Activated naive CD4-positive, alpha-beta T cell treated with Interleukin-2 at 50 U/mL for 16 hours (primary cell): ENCODE results near the gene CEACAM19.
A peak's percentile ranks its signal among the peaks of the same experiment; 100 is the strongest.
"Not testable (repeated sequence)": the region's sequence is repeated elsewhere in the genome, so short reads cannot be mapped to it uniquely, and the experiment has no call there.

Source experiments
- DNase-seq: peaks from one replicate; pipeline ENCODE4 v3.0.0-alpha.2; 2020

Gene CEACAM19

DNA sequence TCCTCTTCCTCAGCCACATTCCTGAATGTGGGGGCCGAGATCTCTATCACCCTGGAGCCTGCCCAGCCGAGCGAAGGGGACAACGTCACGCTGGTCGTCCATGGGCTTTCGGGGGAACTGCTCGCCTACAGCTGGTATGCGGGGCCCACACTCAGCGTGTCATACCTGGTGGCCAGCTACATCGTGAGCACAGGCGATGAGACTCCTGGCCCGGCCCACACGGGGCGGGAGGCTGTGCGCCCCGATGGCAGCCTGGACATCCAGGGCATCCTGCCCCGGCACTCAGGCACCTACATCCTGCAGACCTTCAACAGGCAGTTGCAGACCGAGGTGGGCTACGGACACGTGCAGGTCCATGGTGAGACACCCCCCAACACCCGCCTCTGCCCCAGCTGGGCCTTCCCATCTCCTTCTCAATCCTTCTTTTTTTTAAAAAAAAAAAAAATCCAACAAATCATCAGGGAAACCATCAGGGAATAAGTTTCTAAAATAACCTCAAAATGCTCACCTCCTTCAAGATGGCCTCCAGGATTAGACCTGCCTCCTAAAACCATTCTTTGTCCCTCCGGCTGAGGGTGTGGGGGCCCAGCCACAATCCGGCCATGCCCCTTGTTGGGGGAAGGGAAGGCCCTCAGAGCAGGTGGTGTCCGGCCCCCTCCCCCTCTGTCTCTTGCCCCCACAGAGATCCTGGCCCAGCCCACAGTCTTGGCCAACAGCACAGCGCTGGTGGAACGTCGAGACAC is 32.2 kb downstream of the CEACAM19 start:
- DNase-seq = no peak

DNA sequence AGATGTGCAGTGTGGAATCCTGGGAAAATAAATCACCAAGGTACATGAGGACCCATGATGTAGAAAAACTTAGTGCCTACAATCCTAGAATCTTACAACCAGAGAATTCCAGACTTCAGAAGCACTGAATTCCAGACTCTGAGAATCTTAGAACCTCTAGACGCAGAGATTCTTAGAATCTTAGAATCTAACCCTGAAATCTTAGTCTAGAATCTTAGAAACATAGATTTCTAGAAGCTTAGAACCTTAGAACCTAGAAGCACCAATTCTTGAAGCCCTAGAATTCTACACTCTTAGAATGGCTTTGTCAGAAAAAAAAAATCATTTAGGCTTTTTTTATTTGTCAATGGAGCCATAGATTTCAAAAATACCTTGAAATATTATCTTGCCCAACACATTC is 33.7 kb downstream of the CEACAM19 start:
- no peak for DNase-seq

DNA sequence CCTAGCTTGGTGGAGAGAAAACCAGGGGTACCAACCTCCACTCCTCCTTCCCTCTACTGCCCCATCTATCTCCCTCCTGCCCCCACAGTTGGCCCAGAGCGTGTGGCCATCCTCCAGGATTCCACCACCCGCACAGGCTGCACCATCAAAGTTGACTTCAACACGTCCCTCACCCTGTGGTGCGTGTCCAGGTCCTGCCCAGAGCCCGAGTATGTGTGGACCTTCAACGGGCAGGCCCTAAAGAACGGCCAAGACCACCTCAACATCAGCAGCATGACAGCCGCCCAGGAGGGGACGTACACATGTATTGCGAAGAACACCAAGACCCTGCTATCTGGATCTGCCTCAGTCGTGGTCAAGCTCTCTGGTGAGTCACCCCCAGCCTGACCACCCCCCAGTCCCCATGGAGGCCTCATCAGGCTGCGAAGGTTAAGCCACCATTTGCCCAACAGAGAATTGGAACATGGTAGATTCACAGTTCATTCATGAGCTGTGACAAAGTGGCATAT is 34.3 kb downstream of the CEACAM19 start:
- no peak for DNase-seq

DNA sequence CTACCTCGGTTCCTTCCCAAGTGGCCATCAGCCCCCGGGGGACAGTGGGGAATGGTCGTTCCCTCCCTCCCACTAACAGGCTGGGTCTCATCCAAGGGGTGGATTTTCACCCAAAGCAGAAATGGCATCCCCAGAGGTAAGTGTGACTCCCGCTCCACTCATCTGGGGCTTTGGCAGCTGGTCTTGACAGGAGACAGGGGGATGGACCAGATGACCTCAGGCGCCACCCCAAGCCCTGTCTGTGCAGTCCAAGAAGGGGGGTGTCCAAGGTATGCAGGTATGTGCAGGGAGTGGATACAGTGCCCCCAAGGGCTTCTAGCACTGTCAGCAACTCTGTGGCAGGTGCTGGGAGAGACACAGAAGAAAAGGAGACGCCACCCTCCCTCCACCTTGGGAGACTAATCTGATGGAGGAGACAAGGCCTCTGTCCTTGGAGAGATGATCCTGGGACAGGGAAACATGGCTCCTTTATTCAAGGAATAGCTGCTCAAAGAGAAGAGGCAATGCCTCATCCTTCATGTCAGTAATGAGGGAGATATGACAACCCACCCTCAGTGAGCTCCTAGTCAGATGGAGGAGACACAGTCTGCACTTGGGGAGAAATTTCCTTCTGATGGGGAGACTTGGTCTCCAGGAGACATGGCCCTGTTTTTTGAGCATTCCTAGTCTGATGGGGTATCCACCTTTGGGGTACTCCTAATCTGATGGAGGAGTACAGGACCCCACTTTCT is 35.4 kb downstream of the CEACAM19 start:
- no peak for DNase-seq

DNA sequence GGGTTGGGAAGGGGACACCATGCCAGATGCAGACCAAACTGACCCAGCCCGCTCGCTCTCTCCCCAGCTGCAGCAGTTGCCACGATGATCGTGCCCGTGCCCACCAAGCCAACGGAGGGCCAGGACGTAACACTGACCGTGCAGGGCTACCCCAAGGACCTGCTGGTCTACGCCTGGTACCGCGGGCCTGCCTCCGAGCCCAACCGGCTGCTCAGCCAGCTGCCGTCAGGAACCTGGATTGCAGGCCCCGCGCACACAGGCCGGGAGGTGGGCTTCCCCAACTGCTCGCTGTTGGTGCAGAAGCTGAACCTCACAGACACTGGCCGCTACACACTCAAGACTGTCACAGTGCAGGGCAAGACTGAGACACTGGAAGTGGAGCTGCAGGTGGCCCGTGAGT is 36.5 kb downstream of the CEACAM19 start:
- DNase-seq = no peak

DNA sequence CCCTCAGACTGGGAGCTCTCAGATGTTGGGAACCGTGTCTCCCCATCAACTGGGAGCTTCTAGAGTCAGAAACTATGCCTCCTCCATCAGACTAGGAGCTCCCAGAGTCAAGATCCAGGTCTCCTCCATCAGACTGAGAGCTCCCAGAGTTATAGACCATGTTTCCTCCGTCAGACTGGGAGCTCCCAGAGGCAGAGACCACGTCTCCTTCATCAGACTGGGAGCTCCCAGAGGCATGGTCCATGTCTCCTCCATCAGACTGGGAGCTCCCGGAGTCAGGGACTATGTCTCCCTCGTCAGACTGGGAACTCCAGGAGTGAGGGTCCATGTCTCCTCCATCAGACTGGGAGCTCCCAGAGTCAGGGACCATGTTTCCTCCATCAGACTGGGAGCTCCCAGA is 37.7 kb downstream of the CEACAM19 start:
- no peak for DNase-seq

DNA sequence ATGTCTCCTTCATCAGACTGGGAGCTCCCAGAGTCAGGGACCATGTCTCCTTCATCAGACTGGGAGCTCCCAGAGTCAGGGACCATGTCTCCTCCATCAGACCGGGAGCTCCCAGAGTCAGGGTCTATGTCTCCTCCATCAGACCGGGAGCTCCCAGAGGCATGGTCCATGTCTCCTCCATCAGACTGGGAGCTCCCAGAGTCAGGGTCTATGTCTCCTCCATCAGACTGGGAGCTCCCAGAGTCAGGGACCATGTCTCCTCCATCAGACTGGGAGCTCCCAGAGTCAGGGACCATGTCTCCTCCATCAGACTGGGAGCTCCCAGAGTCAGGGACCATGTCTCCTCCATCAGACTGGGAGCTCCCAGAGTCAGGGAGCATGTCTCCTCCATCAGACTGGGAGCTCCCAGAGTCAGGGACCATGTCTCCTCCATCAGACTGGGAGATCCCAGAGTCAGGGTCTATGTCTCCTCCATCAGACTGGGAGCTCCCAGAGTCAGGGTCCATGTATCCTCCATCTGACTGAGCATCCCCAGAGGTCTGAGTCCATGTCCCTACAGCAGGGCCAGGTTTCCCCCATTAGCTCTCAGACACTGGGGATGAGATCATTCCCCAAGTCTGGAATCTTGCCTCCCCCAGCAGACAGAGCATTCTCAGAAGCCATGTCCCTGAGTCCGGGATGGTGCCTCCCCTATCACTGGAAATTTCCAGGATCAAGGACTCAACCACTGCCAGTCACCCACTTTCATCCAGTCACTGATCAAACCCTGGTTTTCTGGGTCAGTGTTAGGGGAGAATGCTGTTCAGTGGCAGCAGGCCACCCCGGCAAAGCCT is 38.4 kb downstream of the CEACAM19 start:
- not testable (repeated sequence) for DNase-seq

DNA sequence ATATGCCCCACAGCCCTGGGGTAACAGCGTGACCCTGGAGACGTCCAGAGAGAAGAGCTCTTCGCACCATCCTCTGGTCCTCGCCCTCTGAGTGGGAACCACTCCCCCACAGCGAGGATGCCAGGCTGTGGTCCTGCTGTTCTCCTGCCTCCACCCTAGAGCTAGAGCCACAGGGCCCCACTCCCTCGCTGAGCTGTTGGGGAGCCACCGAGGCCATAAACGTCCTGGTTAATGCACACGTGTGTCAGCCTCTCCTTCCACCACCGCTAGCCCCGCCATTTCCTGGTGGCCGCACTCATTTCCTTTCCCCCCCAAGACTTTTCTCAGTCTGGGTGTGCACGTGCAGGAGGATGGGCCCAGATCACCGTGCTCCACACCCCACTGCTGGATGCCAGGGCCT is 39.2 kb downstream of the CEACAM19 start:
- DNase-seq = no peak

DNA sequence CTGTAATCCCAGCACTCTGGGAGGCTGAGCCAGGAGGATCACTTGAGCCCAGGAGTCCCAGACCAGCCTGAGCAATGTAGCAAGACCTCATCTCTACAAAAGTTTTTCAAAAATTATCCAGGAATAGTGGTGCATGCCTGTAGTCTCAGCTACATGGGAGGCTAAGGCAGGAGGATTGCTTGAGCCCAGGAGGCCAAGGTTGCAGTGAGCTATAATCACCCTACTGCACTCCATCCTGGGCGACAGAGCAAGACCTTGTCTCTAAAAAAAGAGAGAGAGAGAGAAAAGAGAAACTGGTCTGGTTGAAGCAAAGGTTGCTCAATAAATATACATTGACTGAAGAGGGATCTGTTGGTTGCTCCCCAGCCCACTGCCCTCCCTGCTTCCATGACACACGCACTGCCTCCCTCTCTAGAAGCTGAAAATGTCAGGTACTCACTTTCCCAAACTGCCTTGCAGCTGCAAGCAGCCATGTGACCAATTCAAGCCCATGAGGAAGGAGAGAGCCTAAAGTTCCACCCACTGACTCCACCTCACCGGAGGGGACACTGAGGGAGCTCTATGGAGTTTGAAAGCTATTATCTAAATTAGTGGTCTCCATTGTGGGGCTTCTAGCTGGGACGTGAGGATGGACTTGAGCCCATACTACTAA is 41.7 kb downstream of the CEACAM19 start:
- no peak for DNase-seq

DNA sequence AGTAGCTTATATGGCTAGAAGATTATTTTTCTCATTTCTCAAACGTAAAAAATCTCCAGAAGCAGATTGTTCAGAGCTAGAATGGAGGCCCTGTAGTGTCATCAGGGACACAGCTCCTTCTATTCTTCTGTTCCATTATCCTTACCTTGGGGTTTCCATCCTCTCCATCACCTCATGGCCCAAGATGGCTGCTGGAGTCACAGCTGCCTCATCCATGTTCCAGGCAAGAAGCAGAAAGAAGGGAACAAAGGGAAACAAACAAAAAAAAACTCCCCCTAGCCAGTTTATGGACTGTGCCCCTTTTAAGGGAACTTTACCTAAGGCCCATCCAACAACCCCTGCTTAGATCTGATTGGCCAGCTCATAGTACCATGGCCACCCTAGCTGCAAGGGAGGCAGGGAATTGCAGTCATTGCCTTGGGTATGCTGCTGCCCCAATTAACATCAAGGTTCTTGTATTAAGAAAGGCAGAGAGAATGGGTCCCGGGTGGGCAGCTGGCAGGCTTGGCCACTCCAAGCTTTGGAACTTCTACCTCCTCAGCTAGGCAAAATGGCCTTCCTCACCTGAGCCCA is 43.4 kb downstream of the CEACAM19 start:
- DNase-seq = no peak

DNA sequence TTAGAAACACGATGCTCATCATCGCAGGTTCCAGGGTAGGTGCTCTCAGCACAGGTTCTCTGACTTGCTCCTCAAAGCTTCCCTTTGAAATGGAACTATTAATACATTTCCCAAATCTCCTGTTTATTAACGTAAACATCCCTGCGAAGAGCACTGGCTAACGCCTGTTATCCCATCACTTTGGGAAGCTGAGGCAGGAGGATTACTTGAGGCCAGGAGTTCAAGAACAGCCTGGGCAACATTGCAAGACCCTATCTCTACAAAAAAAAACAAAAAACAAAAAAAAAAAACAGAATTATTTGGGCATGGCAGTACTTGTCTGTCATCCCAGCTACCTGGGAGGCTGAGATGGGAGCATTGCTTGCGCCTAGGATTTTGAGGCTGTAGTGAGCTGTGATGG is 46.3 kb downstream of the CEACAM19 start:
- DNase-seq = no peak

DNA sequence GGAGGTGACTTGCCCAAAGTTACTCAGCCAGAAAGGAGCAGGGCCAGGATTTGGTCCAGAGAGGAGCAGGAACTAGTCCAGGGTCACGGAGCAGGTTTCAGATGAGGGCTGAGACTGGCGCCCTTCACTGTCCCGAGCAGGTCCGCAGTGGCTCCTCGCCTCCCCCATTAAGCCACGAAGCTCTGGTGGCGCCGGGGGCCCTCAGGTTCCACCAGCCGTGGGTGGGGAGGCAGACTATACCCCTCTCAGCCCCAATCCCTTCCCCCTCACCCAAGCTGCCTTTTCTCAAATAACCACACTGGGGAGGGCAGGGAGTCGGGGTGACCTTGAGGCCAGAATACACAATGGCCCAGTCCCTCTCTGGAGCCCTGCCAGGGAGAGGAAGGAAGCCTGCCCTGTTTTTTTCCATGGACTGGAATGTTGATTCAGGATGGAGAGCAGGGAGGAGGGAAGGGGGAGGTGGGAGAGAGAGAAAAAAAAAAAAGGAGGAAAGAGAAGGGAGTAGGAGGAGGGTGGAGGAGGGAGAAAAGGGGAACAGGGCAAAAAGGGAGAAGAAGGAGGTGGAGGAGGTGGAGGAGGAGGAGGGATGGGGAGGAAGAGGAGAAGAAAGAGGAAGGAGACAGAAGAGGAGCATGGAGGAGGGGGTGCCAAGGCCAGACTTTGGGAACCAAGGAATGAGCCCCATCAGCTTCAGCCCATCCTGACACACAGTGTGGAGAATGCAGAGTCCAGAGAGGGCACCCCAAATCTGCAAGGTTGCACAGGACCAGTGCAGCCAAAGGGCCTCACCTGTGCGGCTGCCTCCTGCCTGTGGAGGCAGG is 47.4 kb downstream of the CEACAM19 start:
- DNase-seq = no peak

DNA sequence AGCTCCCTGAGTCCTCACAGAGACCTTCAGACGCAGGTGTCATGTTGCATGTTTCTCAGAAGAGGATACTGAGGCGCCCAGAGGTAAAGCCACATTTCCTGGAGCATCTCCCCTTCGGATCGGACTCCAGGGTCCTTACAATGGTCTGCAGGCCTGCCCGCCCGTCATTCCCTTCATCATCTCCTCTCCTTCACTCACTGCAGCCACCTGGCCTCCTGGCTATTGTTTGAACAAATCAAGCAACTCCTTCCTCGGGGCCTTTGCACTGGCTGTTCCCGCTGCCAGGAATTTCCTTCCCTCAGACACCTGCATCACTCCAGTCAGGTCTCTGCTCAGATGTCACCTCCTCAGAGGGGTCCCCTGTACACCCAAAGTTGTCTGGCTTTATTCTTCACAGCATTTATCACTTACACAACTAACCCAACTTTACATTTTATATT is 48.0 kb downstream of the CEACAM19 start:
- no peak for DNase-seq

DNA sequence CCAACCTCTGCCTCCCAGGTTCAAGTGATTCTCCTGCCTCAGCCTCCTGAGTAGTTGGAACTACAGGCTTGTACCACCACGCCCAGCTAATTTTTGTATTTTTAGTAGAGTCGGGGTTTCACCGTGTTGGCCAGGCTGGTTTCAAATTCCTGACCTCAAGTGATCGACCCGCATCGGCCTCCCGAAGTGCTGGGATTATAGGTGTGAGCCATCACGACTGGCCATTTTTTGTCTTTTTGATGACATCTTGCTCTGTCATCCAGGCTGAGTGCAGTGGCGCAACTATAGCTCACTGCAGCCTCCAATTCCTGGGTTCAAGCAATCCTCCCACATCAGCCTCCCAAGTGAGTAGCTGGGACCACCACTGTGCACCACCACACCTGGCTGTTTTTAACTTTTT is 49.1 kb downstream of the CEACAM19 start:
- not testable (repeated sequence) for DNase-seq

DNA sequence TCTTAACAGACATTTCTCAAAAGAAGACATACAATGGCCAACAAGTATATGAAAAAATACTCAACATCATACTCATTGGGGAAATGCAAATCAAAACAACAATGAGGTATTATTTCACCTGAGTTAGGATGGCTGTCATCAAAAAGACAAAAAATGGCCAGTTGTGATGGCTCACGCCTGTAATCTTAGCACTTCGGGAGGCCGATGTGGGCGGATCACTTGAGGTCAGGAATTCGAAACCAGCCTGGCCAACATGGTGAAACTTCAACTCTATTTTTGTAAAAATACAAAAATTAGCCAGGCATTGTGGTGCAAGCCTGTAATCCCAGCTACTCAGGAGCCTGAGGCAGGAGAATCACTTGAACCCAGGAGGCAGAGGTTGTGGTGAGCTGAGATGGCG is 49.7 kb downstream of the CEACAM19 start:
- DNase-seq = no peak

DNA sequence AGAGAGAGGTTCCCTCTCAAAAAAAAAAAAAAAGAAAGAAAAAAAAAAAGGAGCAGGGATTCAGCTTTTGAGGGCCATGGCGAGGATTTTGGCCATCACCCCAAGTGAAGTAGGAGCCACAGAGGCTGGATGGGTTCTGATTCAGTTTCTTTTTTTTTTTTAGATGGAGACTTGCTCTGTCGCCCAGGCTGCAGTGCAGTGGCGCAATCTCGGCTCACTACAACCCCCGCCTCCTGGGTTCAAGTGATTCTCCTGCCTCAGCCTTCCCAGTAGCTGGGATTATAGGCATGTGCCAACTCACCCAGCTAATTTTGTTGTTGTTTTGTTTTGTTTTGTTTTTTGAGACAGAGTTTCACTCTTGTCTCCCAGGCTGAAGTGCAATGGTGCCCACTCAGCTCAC is 50.1 kb downstream of the CEACAM19 start:
- DNase-seq = not testable (repeated sequence)

DNA sequence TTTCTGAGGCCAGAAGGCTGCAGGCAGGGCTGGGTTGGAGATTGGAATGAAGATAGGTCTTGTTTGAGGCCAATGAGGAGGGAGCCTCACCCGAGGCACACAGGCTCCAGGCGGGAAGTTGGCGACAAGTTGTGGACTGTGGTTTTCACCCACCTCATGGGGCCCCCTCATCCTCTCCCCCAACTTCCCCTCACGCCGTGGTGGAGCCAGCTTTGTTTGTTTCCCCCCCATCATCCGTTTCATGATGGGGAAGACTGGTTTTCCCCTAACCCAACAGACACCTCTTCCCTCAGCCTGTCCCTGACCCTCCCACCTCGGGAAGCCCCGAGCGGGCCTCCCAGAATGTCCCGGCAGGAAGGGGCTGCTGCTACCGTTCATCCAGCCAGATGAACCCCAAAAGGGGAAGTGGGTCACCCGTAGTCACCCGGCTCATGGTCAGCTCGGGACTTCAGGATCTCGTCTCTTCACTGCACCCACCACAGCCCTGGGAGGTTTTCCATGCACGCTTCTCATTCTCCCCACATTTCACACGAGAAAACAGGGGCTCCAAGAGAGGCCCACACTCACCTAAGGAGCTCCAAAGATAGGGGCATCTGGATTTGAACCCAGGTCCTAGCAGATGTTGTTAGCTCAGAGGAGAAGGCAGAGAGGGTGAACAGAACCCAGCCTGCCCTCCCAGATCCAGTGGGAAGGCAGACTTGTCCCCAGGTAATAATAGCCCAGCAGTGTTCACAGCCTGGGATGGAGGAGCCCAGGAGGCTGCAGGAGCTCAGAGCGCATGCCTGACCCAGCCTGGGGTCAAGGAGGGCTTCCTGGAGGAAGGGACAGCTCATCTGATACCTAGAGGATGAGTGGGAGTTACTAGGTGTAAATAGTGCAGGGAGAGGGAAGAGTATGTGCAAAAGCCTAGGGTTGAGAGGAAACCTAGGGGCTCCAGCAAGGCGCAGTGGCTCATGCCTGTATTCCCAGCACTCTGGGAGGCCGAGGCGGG is 51.1 kb downstream of the CEACAM19 start:
- DNase-seq = no peak

DNA sequence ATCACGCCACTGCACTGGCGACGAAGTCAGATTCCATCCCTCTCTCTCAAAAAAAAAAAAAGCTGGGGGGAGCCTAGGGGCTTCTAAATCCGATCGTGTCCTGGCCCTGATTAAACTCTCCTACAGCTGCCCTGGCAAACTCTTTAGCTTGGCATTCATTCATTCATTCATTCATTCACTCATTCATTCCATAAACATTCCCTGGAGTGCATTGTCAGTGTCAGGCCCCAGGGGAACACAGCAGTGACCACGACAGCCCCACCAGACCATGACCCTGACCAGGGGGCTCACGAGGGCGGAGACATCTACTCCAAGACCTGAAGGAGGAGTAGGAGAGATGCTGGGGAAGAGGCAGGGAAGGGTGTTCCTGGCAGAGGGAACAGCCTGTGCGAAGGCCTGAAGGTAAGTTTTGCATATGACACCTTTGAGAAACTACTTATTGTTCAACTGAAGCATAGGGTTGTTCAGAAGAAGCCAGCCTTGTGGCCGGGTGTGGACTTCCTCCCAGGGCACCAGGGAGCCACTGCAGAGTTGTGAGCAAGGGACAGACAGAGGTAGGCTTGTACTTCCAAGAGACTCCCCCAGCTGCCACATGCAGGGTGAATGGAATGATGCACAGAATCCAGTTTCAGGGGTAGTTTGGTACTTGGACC is 52.1 kb downstream of the CEACAM19 start:
- no peak for DNase-seq

DNA sequence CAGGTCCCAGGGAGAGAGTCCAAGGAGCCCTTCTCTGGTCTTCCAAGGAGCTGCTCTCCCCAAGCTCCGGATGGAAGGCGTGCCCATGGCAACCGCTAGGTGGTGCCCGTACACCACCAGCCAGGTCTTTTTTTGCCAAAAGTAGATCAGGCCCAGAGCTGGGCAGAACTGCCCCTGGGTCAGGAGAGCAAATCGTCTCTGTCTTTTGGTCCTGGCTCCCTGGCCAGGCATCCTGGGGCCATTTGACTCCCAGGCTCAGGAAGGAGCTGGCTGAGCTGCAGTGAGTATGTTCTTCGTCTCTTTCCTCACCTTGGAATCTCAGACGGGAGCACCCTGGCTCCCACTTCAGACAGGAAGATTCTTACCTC is 52.7 kb downstream of the CEACAM19 start:
- peak; percentile 81 for DNase-seq

DNA sequence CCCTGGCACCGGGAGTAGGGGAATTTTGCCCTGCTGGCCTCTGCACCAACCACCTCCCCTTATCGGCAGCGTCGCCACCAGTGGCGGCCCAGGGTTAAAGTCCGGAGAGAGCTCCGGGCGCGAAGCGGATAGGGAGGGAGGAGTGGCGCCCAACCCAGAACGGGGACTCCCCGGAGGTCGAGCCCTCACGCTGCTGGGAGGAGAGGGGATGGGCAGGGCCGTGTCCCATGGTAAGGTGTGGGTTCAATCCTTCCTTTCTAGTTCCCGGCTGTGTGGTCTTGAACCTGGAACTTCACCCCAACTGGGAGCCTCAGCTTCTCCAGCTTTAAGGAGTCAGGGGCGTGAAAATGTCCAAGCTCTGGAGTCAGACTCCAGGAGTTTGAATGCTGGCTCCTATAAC is 54.0 kb downstream of the CEACAM19 start:
- DNase-seq = no peak
